MM.1S (cell line): ENCODE data around the gene EXOC3.

Experiments used
- DNase-seq: peaks from one replicate; pipeline ENCODE4 v3.0.0-alpha.2; 2015
- H2AFZ ChIP-seq: fragments of 300-600 bp; sonication (generic); 2 replicates; pipeline ENCODE4 v1.6.0; 2016; ENCODE audit warnings: antibody characterized with exemption, low read length
- H3F3A ChIP-seq: fragments of 300-600 bp; sonication (generic); 2 replicates; pipeline ENCODE4 v1.6.1; 2016; ENCODE audit warnings: mild to moderate bottlenecking, antibody characterized with exemption, low read length, moderate library complexity, mixed read lengths; ENCODE audit not compliant: insufficient read depth
- H3K27ac ChIP-seq: fragments of 300-600 bp; sonication (generic); 2 replicates; pipeline ENCODE4 v1.5.1; 2016; ENCODE audit warnings: mild to moderate bottlenecking, low read length
- H3K27me3 ChIP-seq: fragments of 300-600 bp; sonication (generic); replicated peaks from 2 replicates; pipeline ENCODE4 v1.6.0; 2016; ENCODE audit warnings: low read length; ENCODE audit not compliant: insufficient read depth
- H3K36me3 ChIP-seq: fragments of 300-600 bp; sonication (generic); replicated peaks from 2 replicates; pipeline ENCODE4 v1.6.1; 2016; ENCODE audit warnings: mild to moderate bottlenecking, low read length, mixed read lengths; ENCODE audit not compliant: insufficient read depth
- H3K4me1 ChIP-seq: fragments of 300-600 bp; sonication (generic); 2 replicates; pipeline ENCODE4 v1.6.1; 2016; ENCODE audit warnings: low read length, mixed read lengths
- H3K4me2 ChIP-seq: fragments of 300-600 bp; sonication (generic); 2 replicates; pipeline ENCODE4 v1.6.0; 2016; ENCODE audit warnings: low read depth, low read length
- H3K4me3 ChIP-seq: fragments of 300-600 bp; sonication (generic); 2 replicates; pipeline ENCODE4 v1.5.1; 2016; ENCODE audit warnings: low read length, mixed read lengths
- H3K79me2 ChIP-seq: fragments of 300-600 bp; sonication (generic); 2 replicates; pipeline ENCODE4 v1.6.1; 2016; ENCODE audit warnings: mixed run types, low read length, mixed read lengths
- H3K9ac ChIP-seq: fragments of 300-600 bp; sonication (generic); 2 replicates; pipeline ENCODE4 v1.6.1; 2016; ENCODE audit warnings: low read length, mixed read lengths
- H3K9me2 ChIP-seq: fragments of 300-600 bp; sonication (generic); replicated peaks from 2 replicates; pipeline ENCODE4 v1.6.1; 2016; ENCODE audit warnings: mild to moderate bottlenecking, low read length, mixed read lengths; ENCODE audit not compliant: insufficient read depth
- H3K9me3 ChIP-seq: fragments of 300-600 bp; sonication (generic); replicated peaks from 2 replicates; pipeline ENCODE4 v1.6.1; 2016; ENCODE audit warnings: mild to moderate bottlenecking, low read length, mixed read lengths; ENCODE audit not compliant: insufficient read depth
- H4K20me1 ChIP-seq: fragments of 300-600 bp; sonication (generic); 2 replicates; pipeline ENCODE4 v1.6.1; 2016; ENCODE audit warnings: mild to moderate bottlenecking, low read length, moderate library complexity, mixed read lengths; ENCODE audit not compliant: insufficient read depth
- EZH2 ChIP-seq: fragments of 300-600 bp; sonication (generic); optimal IDR thresholded peaks from 2 replicates; pipeline ENCODE3; 2017; ENCODE audit warnings: low read depth, mild to moderate bottlenecking, antibody characterized with exemption, low read length, mixed read lengths
- EZH2phosphoT487 ChIP-seq: fragments of 300-600 bp; sonication (generic); IDR thresholded peaks from 2 replicates; pipeline ENCODE4 v1.6.1; 2018; ENCODE audit warnings: antibody characterized with exemption, low read length
- TF ChIP-seq, protein P1 (sequence below): fragments of 300-600 bp; sonication (generic); IDR thresholded peaks from 2 replicates; pipeline ENCODE4 v1.5.1; 2016; ENCODE audit warnings: antibody characterized with exemption, low read length, mixed read lengths

The EXOC3 gene

GRCh38 chr5:509611-510185 lies 66.7 kb downstream of the EXOC3 start:
- no peaks in the 10 kb centered on the region for H3K4me1 ChIP-seq
- no peak for DNase-seq
- no peaks in the 10 kb centered on the region for H3K79me2 ChIP-seq
- TF ChIP-seq EZH2phosphoT487, result no peak
- TF ChIP-seq EZH2, result no peak
- TF ChIP-seq, protein P1, sequence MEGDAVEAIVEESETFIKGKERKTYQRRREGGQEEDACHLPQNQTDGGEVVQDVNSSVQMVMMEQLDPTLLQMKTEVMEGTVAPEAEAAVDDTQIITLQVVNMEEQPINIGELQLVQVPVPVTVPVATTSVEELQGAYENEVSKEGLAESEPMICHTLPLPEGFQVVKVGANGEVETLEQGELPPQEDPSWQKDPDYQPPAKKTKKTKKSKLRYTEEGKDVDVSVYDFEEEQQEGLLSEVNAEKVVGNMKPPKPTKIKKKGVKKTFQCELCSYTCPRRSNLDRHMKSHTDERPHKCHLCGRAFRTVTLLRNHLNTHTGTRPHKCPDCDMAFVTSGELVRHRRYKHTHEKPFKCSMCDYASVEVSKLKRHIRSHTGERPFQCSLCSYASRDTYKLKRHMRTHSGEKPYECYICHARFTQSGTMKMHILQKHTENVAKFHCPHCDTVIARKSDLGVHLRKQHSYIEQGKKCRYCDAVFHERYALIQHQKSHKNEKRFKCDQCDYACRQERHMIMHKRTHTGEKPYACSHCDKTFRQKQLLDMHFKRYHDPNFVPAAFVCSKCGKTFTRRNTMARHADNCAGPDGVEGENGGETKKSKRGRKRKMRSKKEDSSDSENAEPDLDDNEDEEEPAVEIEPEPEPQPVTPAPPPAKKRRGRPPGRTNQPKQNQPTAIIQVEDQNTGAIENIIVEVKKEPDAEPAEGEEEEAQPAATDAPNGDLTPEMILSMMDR, result no peak
- no peaks in the 10 kb centered on the region for H3F3A ChIP-seq
- no peaks in the 10 kb centered on the region for H4K20me1 ChIP-seq
- no peak overlapping the region for H3K27ac ChIP-seq
- no peak overlapping the region for H3K4me2 ChIP-seq
- H3K36me3 ChIP-seq, result no peaks in the 10 kb centered on the region
- no peak overlapping the region for H2AFZ ChIP-seq
- H3K4me3 ChIP-seq, result no peak overlapping the region
- peaks cover 63% of the 10 kb centered on the region for H3K27me3 ChIP-seq
- no peaks in the 10 kb centered on the region for H3K9me3 ChIP-seq
- no peak overlapping the region for H3K9ac ChIP-seq
- no peaks in the 10 kb centered on the region for H3K9me2 ChIP-seq

DNA sequence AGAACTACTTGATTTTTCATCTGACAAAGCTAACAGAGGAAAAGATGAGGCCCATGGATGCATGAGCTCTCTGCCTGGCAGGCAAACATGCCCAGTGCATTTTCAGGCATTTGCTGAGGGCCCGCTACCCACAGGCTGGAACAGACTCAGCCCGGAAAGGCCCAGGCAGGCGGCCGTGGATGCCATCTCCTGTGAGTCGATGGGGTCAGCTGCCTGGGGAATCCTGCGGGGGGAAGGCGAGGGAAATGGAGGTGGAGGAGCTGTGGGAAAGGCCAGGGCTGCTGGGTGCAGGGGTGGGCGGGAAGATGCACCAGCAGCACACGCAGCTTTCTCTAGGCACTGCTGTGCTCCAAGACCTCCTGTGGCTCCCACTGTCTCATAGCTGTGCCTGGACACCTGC lies 67.5 kb downstream of the EXOC3 start:
- Histone ChIP-seq H3K4me1 (no peaks in the 10 kb centered on the region), H3K9me2 (no peaks in the 10 kb centered on the region), H3K36me3 (no peaks in the 10 kb centered on the region), H3K79me2 (no peaks in the 10 kb centered on the region), H3K4me3 (no peak overlapping the region), H2AFZ (no peak overlapping the region), H3K9me3 (no peaks in the 10 kb centered on the region), H3K27ac (no peak overlapping the region), H4K20me1 (no peaks in the 10 kb centered on the region), H3F3A (no peaks in the 10 kb centered on the region), H3K9ac (no peak overlapping the region), H3K4me2 (no peak overlapping the region), H3K27me3 (peaks cover 69% of the 10 kb centered on the region)
- DNase-seq, result no peak
- TF ChIP-seq EZH2 (no peak), EZH2phosphoT487 (no peak)
- TF ChIP-seq, protein P1, result no peak

- H3K9me3 ChIP-seq, result no peaks in the 10 kb centered on the region
- no peaks in the 10 kb centered on the region for H3K9me2 ChIP-seq
- no peak overlapping the region for H3K9ac ChIP-seq
- DNase-seq, result no peak
- H3K36me3 ChIP-seq, result no peaks in the 10 kb centered on the region
- no peak for TF ChIP-seq EZH2phosphoT487
- no peak for TF ChIP-seq EZH2
- TF ChIP-seq, protein P1, result no peak
- H2AFZ ChIP-seq, result no peak overlapping the region
- H3K4me1 ChIP-seq, result no peaks in the 10 kb centered on the region
- H3K4me2 ChIP-seq, result no peak overlapping the region
- no peaks in the 10 kb centered on the region for H4K20me1 ChIP-seq
- no peaks in the 10 kb centered on the region for H3K79me2 ChIP-seq
- H3K27ac ChIP-seq, result no peak overlapping the region
- peaks cover 68% of the 10 kb centered on the region for H3K27me3 ChIP-seq
- H3K4me3 ChIP-seq, result no peak overlapping the region
- no peaks in the 10 kb centered on the region for H3F3A ChIP-seq
Measured at GRCh38 chr5:511476-511875, 68.5 kb downstream of the EXOC3 start.
